NB4 (cell line): Measurements from ENCODE around the gene RFX3.

Source experiments
- CTCF ChIP-seq: IDR thresholded peaks from one replicate; pipeline ENCODE4 v1.5.1; 2012; ENCODE audit warnings: low read depth, low read length
- POLR2A ChIP-seq: IDR thresholded peaks from 2 replicates; pipeline ENCODE4 v1.6.1; 2011; ENCODE audit warnings: mild to moderate bottlenecking; ENCODE audit not compliant: insufficient read length; ENCODE audit errors: extremely low read depth

GRCh38 chr9:3330792-3331420, 194.9 kb downstream of the RFX3 start:
- TF ChIP-seq CTCF = no peak
- TF ChIP-seq POLR2A = no peak
